GM12878 (cell line): ENCODE measurements around the gene LRRC39.

Experiments used
- CTCF ChIP-seq, 3 experiments: IDR thresholded peaks in 2 of 3; conservative IDR thresholded peaks in 1 of 3; 2 replicates each; pipeline ENCODE4 v1.5.1; 2011; ENCODE audit warnings: low read depth in 3 of 3, low read length in 3 of 3, mild to moderate bottlenecking in 3 of 3, control low read depth in 2 of 3, moderate library complexity in 2 of 3, inconsistent platforms in 1 of 3, mixed read lengths in 1 of 3; ENCODE audit not compliant: control insufficient read depth in 2 of 3, insufficient read depth in 1 of 3; ENCODE audit errors: extremely low read depth in 1 of 3
- EGR1 ChIP-seq, 2 experiments: IDR thresholded peaks; 1 replicate in 1 of 2; 2 replicates in 1 of 2; pipeline ENCODE4 v1.6.1; 2011 to 2012; ENCODE audit warnings: low read depth in 2 of 2, low read length in 2 of 2, borderline replicate concordance in 1 of 2, mild to moderate bottlenecking in 1 of 2, moderate library complexity in 1 of 2
- HDAC2 ChIP-seq: fragments of 200-600 bp; sonication (generic); IDR thresholded peaks from 2 replicates; pipeline ENCODE4 v1.6.1; 2017
- POLR2A ChIP-seq: IDR thresholded peaks from 2 replicates; pipeline ENCODE4 v1.6.1; 2011; ENCODE audit warnings: low read depth, mild to moderate bottlenecking, low read length
- RAD21 ChIP-seq: IDR thresholded peaks from 2 replicates; pipeline ENCODE4 v1.6.1; 2011; ENCODE audit warnings: mild to moderate bottlenecking, low read depth, low read length, moderate library complexity; ENCODE audit not compliant: insufficient read depth

GRCh38 chr1:100151679-100152078 is 26.4 kb downstream of the LRRC39 start:
- no peak for TF ChIP-seq RAD21
- no peak for TF ChIP-seq CTCF (IDR thresholded peaks at IDR 0.05 in 2 of 3, conservative IDR thresholded peaks at IDR 0.05 in 1 of 3; ENCODE audit: control insufficient read depth in 2 of 3, extremely low read depth in 1 of 3, insufficient read depth in 1 of 3, low read depth in 3 of 3, low read length in 3 of 3)
- no peak for TF ChIP-seq EGR1 (IDR thresholded peaks at IDR 0.05; ENCODE audit: borderline replicate concordance in 1 of 2, low read depth in 2 of 2, low read length in 2 of 2)
- TF ChIP-seq HDAC2, result no peak
- no peak for TF ChIP-seq POLR2A
